GM13976 (cell line): ENCODE measurements around the gene SCYGR7.
"Not testable (repeated sequence)": the region's sequence is repeated elsewhere in the genome, so short reads cannot be mapped to it uniquely, and the experiment has no call there.

ENCODE experiments used
- DNase-seq: peaks from one replicate; pipeline ENCODE4 v3.0.0; 2012; ENCODE audit warnings: low spot score
- in situ Hi-C: fragments of 300-500 bp; cut with MboI; formaldehyde crosslinking; loops from one replicate; pipeline ENCODE4 v1.12.0; 2022; ENCODE audit warnings: low sequenced_read_pairs, mixed read lengths, inconsistent platforms; ENCODE audit not compliant: unreplicated experiment
- TF ChIP-seq, protein P1 (sequence below): IDR thresholded peaks from 2 replicates; pipeline ENCODE4 v1.5.1; 2012; ENCODE audit warnings: borderline replicate concordance, mild to moderate bottlenecking; ENCODE audit not compliant: insufficient read depth; ENCODE audit errors: extremely low read depth, missing control alignments, control extremely low read depth

The SCYGR7 gene

GRCh38 chr2:227745594-227745993 is 17.5 kb downstream of the SCYGR7 start, which contains the start of gene SCYGR8:
SCYGR8 (plus strand) TSS chr2:227745894; CDS start chr2:227745894, 0 bp downstream.
- TF ChIP-seq, protein P1, sequence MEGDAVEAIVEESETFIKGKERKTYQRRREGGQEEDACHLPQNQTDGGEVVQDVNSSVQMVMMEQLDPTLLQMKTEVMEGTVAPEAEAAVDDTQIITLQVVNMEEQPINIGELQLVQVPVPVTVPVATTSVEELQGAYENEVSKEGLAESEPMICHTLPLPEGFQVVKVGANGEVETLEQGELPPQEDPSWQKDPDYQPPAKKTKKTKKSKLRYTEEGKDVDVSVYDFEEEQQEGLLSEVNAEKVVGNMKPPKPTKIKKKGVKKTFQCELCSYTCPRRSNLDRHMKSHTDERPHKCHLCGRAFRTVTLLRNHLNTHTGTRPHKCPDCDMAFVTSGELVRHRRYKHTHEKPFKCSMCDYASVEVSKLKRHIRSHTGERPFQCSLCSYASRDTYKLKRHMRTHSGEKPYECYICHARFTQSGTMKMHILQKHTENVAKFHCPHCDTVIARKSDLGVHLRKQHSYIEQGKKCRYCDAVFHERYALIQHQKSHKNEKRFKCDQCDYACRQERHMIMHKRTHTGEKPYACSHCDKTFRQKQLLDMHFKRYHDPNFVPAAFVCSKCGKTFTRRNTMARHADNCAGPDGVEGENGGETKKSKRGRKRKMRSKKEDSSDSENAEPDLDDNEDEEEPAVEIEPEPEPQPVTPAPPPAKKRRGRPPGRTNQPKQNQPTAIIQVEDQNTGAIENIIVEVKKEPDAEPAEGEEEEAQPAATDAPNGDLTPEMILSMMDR = no peak
- DNase-seq = no peak
- in situ Hi-C loops = no loop called here

DNA sequence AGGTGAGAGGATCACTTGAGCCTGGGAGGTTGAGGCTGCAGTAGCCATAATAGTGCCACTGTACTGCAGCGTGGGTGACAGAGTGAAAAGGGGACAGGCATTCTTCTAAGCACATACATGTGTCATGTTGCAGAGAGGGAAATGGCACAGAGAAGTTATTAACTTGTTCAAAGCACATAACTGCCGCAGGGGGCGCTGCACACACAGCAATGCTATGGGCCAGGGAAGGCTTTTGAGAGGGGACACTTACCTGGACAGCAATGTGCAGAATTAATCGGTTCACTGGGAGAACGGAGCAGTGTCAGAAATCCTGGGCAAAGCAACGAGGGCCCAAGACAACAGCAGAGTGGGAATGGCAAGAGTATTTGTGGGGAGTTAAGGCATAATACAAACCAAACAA is 19.9 kb downstream of the SCYGR7 start:
- in situ Hi-C loops = no loop called here
- TF ChIP-seq, protein P1 = no peak
- DNase-seq = no peak

DNA sequence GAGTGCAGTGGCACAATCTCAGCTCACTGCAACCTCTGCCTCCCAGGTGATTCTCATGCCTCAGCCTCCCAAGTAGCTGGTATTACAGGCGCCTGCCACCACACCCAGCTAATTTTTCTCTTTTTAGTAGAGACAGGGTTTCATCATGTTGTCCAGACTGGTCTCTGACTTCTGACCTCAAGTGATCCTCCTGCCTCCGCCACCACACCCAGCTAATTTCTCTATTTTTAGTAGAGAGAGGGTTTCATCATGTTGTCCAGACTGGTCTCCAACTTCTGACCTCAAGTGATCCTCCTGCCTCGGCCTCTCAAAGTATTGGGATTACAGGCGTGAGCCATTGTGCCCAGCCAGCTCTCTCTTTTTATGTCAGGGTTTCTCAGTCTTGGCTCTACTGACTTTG is 28.1 kb downstream of the SCYGR7 start:
- in situ Hi-C loops = loop anchor here (25.0 kb wide), 1 partner anchor 619 kb away; no protein-coding TSS in a partner anchor
- not testable (repeated sequence) for DNase-seq

DNA sequence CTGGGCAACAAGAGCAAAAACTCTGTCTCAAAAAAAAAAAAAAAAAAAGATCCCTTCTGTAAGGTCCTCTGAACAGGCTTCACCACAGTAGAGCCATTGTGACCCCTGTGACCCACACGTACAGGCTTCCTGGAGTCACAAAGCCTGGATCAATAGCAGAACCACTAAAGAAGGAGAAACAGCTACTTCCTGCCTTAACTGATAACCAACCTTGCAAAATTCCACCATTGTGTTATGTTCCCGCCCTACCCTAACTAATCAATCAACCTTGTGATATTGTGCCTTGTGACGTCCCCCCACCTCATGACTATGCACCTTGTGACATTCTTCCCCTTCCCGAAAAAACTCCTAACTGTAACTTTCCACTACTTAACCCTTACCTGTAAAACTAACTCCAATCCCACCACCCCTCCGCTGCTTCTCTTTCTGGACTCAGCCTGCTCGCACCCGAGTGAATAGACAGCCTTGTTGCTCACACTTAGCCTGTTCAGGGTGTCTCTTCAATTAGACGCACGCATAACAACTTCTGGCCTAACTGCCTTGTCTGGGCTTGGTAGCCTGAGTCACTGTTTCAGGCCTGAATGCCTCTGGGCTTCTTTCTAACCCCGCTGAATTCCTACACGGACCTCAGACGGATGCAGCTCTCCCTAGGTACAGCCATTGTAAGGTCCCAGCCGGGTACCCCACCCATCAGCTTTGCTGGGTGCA is 31.4 kb downstream of the SCYGR7 start:
- in situ Hi-C loops = loop anchor here (10.0 to 25.0 kb wide), 2 partner anchors 355 to 622 kb away; no protein-coding TSS in a partner anchor
- DNase-seq = no peak
- TF ChIP-seq, protein P1 = no peak

DNA sequence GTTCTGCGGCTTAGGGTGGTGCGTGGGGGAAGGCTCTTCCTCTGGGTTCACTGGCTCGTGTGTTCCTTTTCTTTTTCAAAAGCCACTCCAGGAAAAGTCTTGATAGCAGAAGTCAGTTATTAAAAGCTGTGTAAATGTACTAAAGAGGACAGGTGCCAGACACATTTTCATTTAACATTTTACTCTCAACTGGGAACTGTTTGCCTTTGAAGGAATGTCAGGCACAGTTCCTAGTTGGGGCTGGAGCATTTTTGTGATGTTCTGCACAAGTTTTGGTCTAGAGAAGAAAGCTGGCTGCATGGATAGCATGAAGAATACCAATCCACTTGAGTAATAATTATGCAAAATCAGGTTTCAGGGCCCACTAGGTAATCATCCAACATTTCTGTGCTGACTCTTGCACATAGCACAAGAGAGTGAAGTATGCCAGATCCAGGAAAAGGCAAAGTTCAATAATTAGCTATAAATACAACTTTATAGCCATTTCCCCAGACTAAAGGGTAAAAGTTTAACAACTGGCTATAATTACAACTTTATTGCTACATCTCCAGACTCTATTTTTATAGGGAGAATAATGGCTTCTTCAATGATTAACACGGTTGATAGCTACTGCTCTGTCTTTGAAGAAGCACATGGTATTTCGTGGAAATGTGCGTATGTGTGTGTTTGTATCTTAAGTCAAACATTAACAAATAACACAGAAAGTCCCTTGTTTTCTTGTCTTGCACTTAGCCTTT is 33.8 kb downstream of the SCYGR7 start:
- in situ Hi-C loops = loop anchor here (10.0 to 25.0 kb wide), 2 partner anchors 357 to 625 kb away; no protein-coding TSS in a partner anchor
- TF ChIP-seq, protein P1 = no peak
- DNase-seq = no peak

- TF ChIP-seq, protein P1 = no peak
- in situ Hi-C loops = loop anchor here (10.0 to 25.0 kb wide), 2 partner anchors 361 to 629 kb away; no protein-coding TSS in a partner anchor
- no peak for DNase-seq
Observed at GRCh38 chr2:227765788-227766372, 37.7 kb downstream of the SCYGR7 start.

DNA sequence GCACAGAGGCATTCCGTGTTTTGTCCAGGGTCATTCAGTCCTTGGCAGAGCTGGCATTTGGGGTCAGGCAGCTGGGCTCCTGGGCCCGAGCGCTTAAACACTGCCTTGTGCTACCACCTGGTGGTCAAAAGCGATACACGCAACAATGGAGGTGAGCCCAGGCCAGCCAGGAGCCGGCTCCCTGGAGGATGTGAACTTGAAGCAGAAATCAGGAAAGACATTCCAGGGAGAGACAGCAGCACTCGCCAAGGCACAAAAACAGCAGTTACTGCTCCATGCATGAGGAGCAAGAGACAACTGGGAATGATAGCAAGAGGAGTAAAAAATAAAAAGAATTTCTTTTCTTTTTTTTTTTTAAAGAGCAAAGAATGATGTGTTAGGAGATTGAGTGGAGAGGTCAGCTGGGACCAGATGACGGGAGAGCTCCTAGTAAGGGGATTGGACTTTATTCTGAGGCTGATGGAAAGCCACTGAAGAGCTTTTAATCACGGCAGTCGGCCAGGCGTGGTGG is 38.3 kb downstream of the SCYGR7 start:
- TF ChIP-seq, protein P1 = peak; percentile 69
- in situ Hi-C loops = loop anchor here (10.0 to 25.0 kb wide), 2 partner anchors 362 to 629 kb away; no protein-coding TSS in a partner anchor
- peak; percentile 80 for DNase-seq
